ENCODE measurements around the gene CDYL2.

- no peak for TF ChIP-seq GATA2 (IDR thresholded peaks at IDR 0.05; ENCODE audit: low read depth, low read length)
- TF ChIP-seq GATA3 (IDR thresholded peaks at IDR 0.05; ENCODE audit: low read depth, low read length), result no peak
Measured at GRCh38 chr16:80812593-80812992, 8.2 kb upstream of the CDYL2 start.
